Amygdala (tissue), 56 donors: ENCODE data around the gene HEXIM2.
A peak's percentile ranks its signal among the peaks of the same experiment; 100 is the strongest.

Source experiments
- DNase-seq, 56 donors: peaks; one replicate each; lab custom pipeline; 2025; lab: John Stamatoyannopoulos, UW

HEXIM2 gene

GRCh38 chr17:45143094-45143670 lies 18.5 kb upstream of the HEXIM2 start:
- no peak for DNase-seq

DNA sequence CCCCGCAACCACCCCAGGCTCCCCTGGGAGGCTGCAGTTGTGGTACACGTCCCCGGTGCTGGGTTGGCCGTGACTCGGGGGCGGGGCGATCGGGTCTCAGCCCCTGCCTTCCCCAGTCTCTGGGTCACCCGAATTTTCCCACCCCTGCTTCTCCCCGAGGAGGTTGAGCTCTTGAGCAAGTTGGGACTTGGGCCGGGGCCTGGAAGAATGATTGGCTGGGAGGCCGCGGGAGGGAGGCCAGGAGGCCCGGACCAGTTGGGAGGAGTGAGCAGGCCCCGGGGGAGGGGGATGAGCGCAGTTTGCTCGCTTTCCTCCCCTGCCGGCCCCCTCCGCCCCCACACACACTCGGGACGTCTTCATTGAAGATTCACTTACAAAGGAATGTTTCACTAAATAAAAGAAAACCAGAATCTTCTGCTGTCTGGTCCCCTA lies 17.9 kb upstream of the HEXIM2 start:
- DNase-seq = peak in 33 of 56 donors; percentile 22 to 80 (median 47)

- DNase-seq = peak in 23 of 56 donors; percentile 14 to 78 (median 48)
Measured at GRCh38 chr17:45144199-45145034, 17.3 kb upstream of the HEXIM2 start.

DNA sequence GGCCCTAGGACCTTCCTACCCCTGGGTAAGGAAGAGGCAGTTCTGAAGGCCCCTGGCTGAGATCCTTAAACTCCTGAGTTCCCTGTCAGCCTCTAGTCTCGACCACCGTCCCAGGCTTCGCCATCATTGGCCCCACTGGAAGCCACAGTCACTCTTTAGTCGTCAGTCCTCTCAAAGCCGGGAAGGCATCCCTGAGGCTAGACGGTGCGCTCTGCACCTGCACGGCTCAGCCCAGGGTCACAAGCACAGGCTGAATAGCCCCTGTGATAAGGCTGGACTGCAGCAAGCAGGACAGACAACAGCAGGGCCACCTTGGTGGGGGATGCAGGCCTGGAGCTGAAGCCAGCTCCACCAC lies 16.7 kb upstream of the HEXIM2 start:
- DNase-seq = no peak

GRCh38 chr17:45146166-45146565 lies 15.5 kb upstream of the HEXIM2 start:
- no peak for DNase-seq

GRCh38 chr17:45146592-45146889 lies 15.1 kb upstream of the HEXIM2 start:
- no peak for DNase-seq

- peak in 20 of 56 donors; percentile 42 to 86 (median 72) for DNase-seq
Measured at GRCh38 chr17:45146890-45147580, 14.6 kb upstream of the HEXIM2 start.

DNA sequence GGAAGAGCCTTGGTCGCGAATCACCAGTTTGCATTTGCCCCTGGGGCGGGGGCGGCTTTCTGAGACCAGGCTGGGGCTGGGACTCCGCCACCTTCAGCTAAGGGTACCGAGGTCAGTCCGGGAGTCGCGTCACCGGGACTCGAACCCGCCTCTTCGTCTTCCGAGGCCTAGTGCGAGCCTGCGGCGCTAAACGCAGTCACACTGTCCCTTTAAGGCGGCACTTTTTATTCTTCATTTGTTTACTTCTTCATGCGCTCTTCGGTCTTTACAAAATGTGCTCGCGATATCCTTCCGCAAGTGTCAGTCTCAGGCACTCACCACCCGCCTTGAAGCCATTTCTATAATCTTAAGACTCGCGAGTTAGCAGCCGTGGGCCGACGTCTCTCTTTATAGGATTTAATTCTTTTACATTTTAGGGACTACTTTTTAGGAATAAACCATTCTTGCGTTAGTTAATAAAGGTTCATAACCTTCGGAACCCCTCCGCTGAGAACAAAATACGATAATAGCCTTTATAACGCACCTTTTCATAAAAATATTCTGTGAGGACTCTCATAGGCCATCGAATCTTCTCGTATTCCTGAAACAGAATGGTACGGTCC lies 14.0 kb upstream of the HEXIM2 start:
- peak in 54 of 56 donors; percentile 41 to 88 (median 72) for DNase-seq

GRCh38 chr17:45148183-45149036 lies 13.3 kb upstream of the HEXIM2 start, which contains the start of gene HEXIM1:
Gene HEXIM1, plus strand, starts transcription at chr17:45148475. Its CDS starts 716 bp downstream, at chr17:45149191.
- peak; percentile 93 to 100 (median 99) for DNase-seq

GRCh38 chr17:45149037-45149668 lies 12.5 kb upstream of the HEXIM2 start:
- DNase-seq = peak in 54 of 56 donors; percentile 32 to 85 (median 71)

- peak in 38 of 56 donors; percentile 17 to 79 (median 61) for DNase-seq
Measured at GRCh38 chr17:45149669-45150664, 11.7 kb upstream of the HEXIM2 start.

- DNase-seq = no peak
Measured at GRCh38 chr17:45150911-45151809, 10.5 kb upstream of the HEXIM2 start.

- no peak for DNase-seq
Measured at GRCh38 chr17:45155029-45155428, 6.6 kb upstream of the HEXIM2 start.

DNA sequence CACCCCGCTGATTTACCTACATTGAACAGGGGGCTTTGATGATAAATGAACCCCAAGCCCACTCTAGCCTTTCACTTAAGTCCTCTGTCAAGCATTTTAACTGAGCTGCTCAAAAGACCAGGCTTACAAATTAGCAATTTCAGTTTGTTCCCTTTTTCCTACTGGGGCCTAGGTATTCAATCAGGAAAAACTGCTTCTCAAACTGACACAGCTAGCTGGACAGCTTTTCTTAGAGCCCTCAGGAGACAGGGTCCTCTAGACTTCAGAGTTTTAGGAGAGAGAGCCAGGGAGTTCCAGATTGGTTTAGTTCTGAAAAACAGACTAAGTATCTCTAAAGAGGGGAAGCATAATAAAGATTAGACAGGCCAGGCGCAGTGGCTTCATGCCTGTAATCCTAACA lies 6.2 kb upstream of the HEXIM2 start:
- DNase-seq = no peak

DNA sequence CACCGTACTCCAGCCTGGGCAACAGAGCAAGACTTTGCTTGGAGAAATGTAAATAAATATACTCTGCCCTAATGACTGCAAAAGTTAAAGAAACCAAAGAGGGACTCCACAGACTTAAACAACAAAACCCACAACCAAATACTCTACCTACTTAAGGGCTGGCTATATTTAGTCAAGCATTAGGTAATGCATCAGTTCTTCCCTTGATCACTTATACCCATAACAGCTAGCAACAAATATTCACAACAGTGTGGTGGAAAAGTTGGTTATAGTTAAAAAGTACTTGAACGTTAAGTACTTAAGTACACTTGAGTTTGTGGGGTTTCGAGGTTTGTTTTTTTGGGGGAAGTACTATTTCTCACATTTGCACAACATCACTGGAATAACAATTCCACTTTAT lies 5.4 kb upstream of the HEXIM2 start:
- DNase-seq = no peak

DNA sequence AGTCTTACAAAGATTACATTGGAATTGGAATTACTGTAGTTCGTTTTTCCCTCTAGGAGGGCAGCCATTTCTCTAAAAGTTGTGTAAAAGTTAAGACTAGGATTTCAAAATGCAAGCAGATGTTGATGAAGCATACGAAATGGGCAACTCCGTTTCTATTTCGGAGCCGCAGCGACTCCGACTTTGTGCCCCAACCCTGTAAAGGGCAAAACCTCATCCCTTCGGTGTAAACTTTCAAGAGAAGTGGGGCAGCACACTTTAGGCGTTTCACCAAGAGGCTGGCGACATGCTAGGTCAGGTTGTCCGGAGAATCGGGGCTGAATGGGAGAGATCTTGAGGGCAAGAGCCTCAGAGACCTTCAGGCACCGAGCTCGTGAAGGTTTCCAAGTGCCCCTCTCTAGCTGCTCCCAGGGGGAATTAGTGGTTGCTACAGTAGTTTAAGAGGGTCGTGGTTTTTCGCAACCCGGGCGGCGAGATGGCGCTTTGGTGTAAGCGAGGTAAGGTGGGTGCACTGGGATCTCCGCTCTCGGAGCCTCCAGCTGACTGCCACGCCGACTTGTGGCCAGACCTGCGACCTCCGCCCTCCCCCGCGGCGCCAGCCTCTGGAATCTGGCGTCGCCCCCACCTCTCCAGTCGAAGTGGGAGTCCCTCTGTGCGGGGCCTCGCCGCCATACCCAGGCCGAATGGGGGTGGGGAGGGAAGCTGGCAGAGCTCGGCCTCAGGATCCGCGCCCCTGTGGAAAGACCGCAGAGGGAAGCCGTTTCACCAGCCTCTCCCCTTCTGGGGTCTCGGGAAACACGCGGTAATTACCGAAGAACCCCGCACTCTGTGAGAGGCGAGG lies 1.0 kb upstream of the HEXIM2 start:
- peak in 40 of 56 donors; percentile 41 to 86 (median 64) for DNase-seq
